Anterior cingulate cortex (tissue), 58 donors: ENCODE data around the gene ZNF609.

Source experiments
- DNase-seq, 58 donors: peaks; one replicate each; lab custom pipeline; 2025; lab: John Stamatoyannopoulos, UW

The ZNF609 gene

GRCh38 chr15:64532521-64533315 lies 72.3 kb downstream of the ZNF609 start:
- no peak for DNase-seq

- DNase-seq = no peak
Observed at GRCh38 chr15:64535460-64536243, 75.3 kb downstream of the ZNF609 start.

GRCh38 chr15:64536244-64536836 lies 76.0 kb downstream of the ZNF609 start:
- DNase-seq = no peak

DNA sequence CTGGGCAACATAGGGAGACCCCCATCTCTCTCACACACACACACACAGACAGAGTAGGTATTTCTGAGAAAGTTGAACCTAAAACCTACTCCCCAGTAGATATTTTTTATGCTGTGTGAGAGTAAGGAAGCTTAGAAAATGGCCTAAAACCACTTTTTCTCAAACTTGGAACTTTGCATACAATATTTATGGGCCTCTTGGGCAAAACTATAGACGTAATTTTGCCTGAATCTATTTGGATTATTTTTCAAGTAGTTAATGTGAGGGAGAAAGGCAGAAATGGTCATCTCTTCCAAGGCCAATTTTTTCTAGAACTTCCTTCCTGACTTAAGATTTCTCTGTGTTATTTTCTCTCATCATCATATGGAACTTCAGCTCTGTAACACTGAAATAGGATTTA lies 81.7 kb downstream of the ZNF609 start:
- DNase-seq = no peak

DNA sequence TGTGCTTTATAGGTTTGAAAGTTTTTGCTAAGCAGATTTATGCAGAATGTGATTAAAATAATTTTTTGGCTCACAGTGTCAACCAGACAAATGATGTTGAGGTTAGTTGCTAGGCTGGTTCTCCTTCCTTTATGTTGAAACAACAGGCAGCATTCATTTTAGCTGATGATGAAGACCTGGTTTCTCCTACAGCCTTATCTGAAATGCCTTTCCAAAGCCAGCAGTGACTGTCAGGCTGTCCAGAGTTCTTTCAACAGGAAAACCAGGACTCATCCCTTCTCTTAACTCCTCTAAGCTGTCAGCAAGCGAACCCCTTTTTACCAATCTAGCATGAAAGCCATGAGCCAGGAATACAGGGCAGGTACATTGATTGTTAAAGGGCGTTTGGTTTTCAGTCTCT lies 84.1 kb downstream of the ZNF609 start:
- no peak for DNase-seq

- DNase-seq = no peak
Observed at GRCh38 chr15:64547275-64547674, 86.9 kb downstream of the ZNF609 start.

- no peak for DNase-seq
Observed at GRCh38 chr15:64548235-64548634, 87.9 kb downstream of the ZNF609 start.

- no peak for DNase-seq
Observed at GRCh38 chr15:64549860-64550259, 89.5 kb downstream of the ZNF609 start.

GRCh38 chr15:64552281-64552948 lies 92.0 kb downstream of the ZNF609 start:
- DNase-seq = no peak

- no peak for DNase-seq
Observed at GRCh38 chr15:64558460-64559179, 98.2 kb downstream of the ZNF609 start.

GRCh38 chr15:64559243-64559642 lies 98.9 kb downstream of the ZNF609 start:
- no peak for DNase-seq

GRCh38 chr15:64560501-64560900 lies 100.1 kb downstream of the ZNF609 start:
- DNase-seq = no peak

GRCh38 chr15:64560998-64561397 lies 100.6 kb downstream of the ZNF609 start:
- no peak for DNase-seq

DNA sequence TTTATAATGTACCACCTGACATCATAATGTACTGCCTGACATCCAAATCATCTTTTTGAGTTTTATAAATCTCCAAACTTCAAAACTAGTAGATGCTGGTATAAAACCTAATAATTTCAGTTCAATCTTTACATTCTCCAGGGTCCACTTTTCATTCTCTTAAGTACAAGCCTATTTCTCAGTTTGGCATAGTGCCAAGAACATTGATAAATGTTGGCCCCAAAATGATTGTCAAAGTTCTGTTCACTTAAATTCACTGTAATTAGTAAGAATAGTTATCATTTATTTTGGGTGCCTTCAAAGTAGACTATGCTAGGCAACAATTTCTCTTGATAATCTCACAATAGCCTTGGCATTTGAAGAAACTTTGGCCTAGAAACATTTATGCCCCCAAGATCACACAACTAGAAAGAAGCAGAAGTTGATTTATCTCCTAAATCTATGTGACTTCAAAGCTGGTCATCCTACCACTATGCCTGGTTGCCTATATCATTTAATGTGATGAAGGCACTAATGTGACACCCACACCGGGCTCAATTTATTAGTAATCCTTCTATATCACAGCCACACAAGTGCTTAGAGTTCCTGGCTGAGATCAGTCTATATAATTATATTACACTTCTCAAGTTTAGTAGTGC lies 101.7 kb downstream of the ZNF609 start:
- no peak for DNase-seq

GRCh38 chr15:64566102-64566501 lies 105.7 kb downstream of the ZNF609 start:
- no peak for DNase-seq

- no peak for DNase-seq
Observed at GRCh38 chr15:64566629-64567427, 106.5 kb downstream of the ZNF609 start.

DNA sequence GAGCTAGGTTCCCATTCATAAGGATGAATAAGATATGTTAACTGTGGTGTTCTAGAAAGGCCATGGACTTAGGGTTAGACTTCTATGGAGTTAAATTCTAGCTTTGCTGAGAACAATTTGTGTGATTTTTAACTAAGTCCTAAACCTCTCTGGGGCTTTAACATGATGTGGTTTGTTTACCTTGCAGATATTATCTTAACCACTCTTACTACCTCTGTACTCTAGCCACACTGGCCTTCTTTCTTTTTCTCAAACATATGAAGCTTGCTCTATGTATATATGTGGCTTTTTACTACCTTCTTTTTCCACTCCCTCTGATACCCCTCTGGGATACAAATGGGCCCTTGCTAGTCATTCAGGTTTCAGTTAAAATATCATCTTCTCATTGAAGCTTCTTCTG lies 108.4 kb downstream of the ZNF609 start:
- DNase-seq = no peak

DNA sequence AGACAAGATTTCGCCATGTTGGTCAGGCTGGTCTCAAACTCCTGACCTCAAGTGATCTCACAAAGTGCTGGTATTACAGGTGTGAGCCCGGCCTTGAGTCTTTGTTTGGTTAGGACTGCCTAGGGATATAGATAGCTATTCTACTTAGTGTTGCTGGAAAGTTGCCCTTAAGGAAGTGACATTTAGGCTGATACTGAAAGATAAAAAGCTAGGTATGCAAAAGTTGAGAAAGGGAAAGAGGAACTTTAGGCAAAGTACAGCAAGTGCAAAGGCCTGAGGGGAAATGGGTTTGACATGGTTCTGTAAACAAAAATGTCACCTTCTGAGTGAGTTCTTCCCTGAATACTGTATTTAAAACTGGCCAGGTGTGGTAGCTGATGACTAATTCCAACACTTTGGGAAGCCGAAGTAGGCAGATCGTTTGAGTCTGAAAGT lies 111.5 kb downstream of the ZNF609 start:
- DNase-seq = no peak

GRCh38 chr15:64572856-64573255 lies 112.5 kb downstream of the ZNF609 start:
- DNase-seq = no peak
